ENCODE data around the gene CFAP61.
A peak's percentile ranks its signal among the peaks of the same experiment; 100 is the strongest.

Gene CFAP61

DNA sequence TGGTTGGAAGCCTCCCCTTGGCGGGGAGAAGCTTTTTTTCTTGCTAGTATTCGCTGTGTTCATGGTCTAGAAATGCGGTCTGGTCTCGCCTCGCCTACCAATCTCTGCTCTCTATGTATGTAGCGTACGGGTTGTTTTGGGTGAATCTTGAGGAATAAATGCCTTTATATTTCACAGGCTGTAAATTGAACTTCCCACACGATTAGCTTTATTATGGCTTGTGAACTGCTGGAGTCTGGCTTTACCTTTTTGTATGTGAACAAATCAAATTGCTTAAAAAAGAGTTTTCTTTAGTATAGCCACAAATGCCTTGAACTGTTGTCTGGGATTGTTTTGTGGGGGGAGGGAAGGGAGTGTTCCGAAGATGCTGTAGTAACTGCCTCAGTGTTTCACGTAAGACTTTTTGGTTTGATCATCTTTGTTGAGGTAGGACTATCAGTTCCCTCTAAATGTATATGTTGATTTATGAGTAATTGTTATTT is 317.8 kb downstream of the CFAP61 start:
- Histone ChIP-seq H3K4me1 (ENCODE audit: insufficient read depth, low read length) (peaks cover 31% of the 10 kb centered on the region), H3K4me3 (ENCODE audit: low read length) (peak overlapping the region; percentile 62), H3K27me3 (ENCODE audit: insufficient read depth, low read length) (peaks cover 97% of the 10 kb centered on the region), H3K36me3 (ENCODE audit: insufficient read depth, low read depth, low read length) (no peaks in the 10 kb centered on the region), H3K9me3 (ENCODE audit: insufficient read depth, low read depth, low read length) (no peaks in the 10 kb centered on the region), H3K27ac (ENCODE audit: low read length) (no peak overlapping the region), H3K9ac (ENCODE audit: low read depth, low read length) (no peak overlapping the region; the same call in 1 of the 2 replicates)

DNA sequence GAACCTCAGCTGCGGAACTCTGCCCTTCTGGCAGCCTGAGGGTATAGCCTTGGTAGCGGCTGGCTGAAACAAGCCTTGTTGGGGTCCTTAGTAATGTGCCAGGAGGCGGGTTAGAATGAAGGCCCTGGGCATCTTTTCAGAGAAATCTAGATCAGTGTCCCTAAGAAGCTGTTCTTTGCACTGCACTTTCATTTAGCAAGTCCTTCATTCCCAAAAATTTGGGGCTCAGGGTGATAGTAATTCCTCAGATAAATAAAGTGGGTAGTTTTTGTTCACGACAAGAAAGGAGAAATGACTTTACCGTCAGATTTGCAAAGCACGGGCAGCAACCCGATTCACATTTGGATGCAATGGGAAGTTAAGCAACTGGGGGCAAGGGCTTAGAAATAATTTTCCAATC is 318.8 kb downstream of the CFAP61 start:
- Histone ChIP-seq H3K4me3 (ENCODE audit: low read length) (peak overlapping the region; percentile 29), H3K9ac (ENCODE audit: low read depth, low read length) (no peak overlapping the region), H3K4me1 (ENCODE audit: insufficient read depth, low read length) (peaks cover 23% of the 10 kb centered on the region), H3K36me3 (ENCODE audit: insufficient read depth, low read depth, low read length) (no peaks in the 10 kb centered on the region), H3K9me3 (ENCODE audit: insufficient read depth, low read depth, low read length) (no peaks in the 10 kb centered on the region), H3K27ac (ENCODE audit: low read length) (no peak overlapping the region), H3K27me3 (ENCODE audit: insufficient read depth, low read length) (peaks cover 97% of the 10 kb centered on the region)

DNA sequence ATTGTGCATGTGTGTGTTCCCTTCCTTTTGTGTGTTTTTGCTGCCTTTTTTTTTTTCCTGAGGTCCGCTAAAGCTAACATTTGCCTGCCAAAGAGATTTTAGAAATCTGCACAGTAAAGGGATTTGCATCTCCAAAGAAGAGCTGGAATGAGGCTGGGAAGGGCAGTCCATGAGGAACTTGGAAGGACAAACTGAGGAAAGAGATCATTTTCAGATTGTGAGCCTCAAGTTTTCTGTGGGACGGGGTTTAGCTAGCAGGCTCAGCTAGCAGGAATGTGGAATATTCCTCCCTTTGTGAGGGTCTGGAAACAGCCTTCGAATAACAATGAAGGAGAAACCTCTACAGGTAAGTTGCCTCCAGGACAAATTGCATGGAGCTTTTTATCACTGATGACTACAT is 319.3 kb downstream of the CFAP61 start:
- no peak overlapping the region for H3K9ac ChIP-seq (ENCODE audit: low read depth, low read length)
- no peak overlapping the region for H3K27ac ChIP-seq (ENCODE audit: low read length)

DNA sequence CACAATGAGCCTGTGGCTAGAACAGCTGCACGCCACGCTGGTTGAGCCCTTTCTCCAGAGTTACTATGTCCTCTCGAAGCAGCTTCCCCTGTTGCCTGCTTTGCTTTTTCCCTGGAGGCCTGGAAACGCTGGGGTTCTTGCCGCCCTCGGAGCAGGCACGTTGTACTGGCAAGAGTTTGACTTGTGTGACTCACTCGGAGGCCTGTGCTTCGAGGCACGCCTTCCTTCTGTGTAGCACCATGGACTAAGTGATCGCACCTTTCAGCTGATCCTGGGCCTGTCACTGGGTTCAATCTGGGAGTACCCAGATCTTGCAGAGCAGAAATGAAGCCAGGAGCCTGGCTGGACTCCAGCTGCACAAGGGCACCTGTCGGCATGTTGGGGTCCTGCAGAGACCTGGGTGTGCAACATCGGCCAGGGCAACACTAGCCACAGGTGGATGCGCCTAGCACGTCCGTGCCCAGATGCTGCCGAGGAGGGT is 320.8 kb downstream of the CFAP61 start:
- Histone ChIP-seq H3K9me3 (ENCODE audit: insufficient read depth, low read depth, low read length) (no peaks in the 10 kb centered on the region), H3K4me3 (ENCODE audit: low read length) (no peak overlapping the region), H3K36me3 (ENCODE audit: insufficient read depth, low read depth, low read length) (no peaks in the 10 kb centered on the region), H3K27me3 (ENCODE audit: insufficient read depth, low read length) (peaks cover 80% of the 10 kb centered on the region), H3K4me1 (ENCODE audit: insufficient read depth, low read length) (peaks cover 19% of the 10 kb centered on the region), H3K27ac (ENCODE audit: low read length) (no peak overlapping the region), H3K9ac (ENCODE audit: low read depth, low read length) (no peak overlapping the region)

More for the DNA sequence above, 319.3 kb downstream of the CFAP61 start:
- no peaks in the 10 kb centered on the region for H3K9me3 ChIP-seq (ENCODE audit: insufficient read depth, low read depth, low read length)
- peaks cover 92% of the 10 kb centered on the region for H3K27me3 ChIP-seq (ENCODE audit: insufficient read depth, low read length)
- H3K36me3 ChIP-seq (ENCODE audit: insufficient read depth, low read depth, low read length), result no peaks in the 10 kb centered on the region
- peaks cover 19% of the 10 kb centered on the region for H3K4me1 ChIP-seq (ENCODE audit: insufficient read depth, low read length)
- H3K4me3 ChIP-seq (ENCODE audit: low read length), result peak overlapping the region; percentile 29

DNA sequence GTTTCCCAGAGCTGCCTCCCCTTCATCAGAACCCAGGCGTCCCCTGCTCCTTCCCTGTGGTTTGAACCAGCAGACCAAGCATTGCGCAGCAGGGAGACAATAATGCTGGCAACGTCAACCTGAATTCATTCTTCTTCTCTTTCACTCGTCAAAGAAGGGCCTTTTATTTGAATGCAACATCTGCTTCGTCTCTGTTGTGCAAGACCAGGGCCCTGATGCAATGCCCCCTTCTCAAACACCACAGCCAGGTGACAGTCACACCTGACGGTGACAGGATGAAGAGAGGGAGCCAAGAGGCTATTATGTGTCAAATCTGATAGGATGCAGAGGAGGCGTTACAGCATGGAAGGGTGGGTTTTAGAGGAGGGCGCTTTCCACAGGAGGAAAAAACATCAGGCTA is 323.5 kb downstream of the CFAP61 start:
- peaks cover 16% of the 10 kb centered on the region for H3K4me1 ChIP-seq (ENCODE audit: insufficient read depth, low read length)
- H3K27me3 ChIP-seq (ENCODE audit: insufficient read depth, low read length), result peaks cover 54% of the 10 kb centered on the region
- no peak overlapping the region for H3K9ac ChIP-seq (ENCODE audit: low read depth, low read length)
- H3K4me3 ChIP-seq (ENCODE audit: low read length), result no peak overlapping the region
- no peak overlapping the region for H3K27ac ChIP-seq (ENCODE audit: low read length)
- H3K9me3 ChIP-seq (ENCODE audit: insufficient read depth, low read depth, low read length), result peaks cover 2% of the 10 kb centered on the region
- H3K36me3 ChIP-seq (ENCODE audit: insufficient read depth, low read depth, low read length), result no peaks in the 10 kb centered on the region

DNA sequence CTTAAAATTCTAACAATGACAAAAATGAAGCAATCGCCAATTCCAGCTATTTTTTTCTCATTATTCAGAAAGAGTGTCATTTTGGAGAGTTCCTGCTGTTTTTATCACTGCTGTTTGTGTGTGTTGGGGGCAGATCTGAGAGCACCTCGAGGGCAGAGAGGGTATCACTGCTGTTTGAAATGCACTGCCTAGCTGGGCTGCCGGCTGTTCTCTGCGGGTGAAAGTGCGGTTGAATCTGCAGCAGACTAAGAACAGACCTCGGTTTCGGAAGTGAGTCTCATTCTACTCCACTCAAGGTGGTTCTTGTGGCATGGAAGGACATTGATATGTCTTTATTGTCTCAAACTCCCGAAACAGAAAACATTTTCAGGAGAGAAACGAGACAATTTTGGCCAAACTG is 333.9 kb downstream of the CFAP61 start:
- Histone ChIP-seq H3K4me1 (ENCODE audit: insufficient read depth, low read length) (no peaks in the 10 kb centered on the region), H3K27me3 (ENCODE audit: insufficient read depth, low read length) (no peaks in the 10 kb centered on the region), H3K9me3 (ENCODE audit: insufficient read depth, low read depth, low read length) (peaks cover under 1% of the 10 kb centered on the region; the same call in 1 of the 2 replicates), H3K27ac (ENCODE audit: low read length) (no peak overlapping the region), H3K36me3 (ENCODE audit: insufficient read depth, low read depth, low read length) (no peaks in the 10 kb centered on the region), H3K4me3 (ENCODE audit: low read length) (no peak overlapping the region), H3K9ac (ENCODE audit: low read depth, low read length) (no peak overlapping the region)

DNA sequence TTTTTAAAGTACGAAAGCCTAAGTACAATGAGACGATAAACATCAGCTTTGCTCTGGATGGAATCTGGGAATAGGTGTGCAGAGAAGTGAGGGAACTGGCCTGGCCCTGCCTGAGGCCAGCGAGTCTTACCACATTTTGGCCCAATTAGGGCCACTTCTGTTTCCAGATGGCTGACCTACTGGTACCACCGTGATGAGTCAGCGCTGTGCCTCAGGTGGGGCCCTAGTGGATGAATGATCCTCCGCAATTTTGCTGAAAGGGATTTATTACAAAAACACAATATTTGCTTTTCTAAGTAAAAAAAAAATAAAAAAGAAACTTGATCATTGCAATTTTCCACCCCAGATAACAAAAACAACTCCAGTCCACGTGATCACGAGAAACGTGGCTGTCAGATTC is 338.1 kb downstream of the CFAP61 start:
- Histone ChIP-seq H3K9ac (ENCODE audit: low read depth, low read length) (no peak overlapping the region), H3K4me3 (ENCODE audit: low read length) (no peak overlapping the region), H3K9me3 (ENCODE audit: insufficient read depth, low read depth, low read length) (no peaks in the 10 kb centered on the region), H3K36me3 (ENCODE audit: insufficient read depth, low read depth, low read length) (no peaks in the 10 kb centered on the region), H3K27ac (ENCODE audit: low read length) (no peak overlapping the region), H3K27me3 (ENCODE audit: insufficient read depth, low read length) (no peaks in the 10 kb centered on the region), H3K4me1 (ENCODE audit: insufficient read depth, low read length) (no peaks in the 10 kb centered on the region)

DNA sequence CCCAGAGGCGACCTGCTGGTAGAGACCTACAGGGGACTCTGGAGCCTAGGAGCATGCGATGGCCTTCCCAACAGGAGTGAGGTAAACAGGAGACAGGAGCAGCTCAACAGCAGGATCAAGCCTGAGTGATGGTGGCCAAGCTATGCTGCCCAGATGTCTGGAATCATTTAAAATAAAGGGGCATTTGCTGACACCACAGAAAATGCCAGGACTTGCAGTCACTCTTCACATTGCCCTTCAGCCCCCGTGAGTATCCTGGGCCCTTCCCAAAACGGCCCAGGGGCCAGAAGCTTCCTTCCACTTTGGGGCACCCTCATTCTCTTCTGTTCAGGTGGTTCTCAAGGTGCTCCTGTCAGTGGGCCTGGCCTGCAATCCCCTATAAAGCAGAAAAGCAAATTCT is 338.8 kb downstream of the CFAP61 start:
- Histone ChIP-seq H3K36me3 (ENCODE audit: insufficient read depth, low read depth, low read length) (no peaks in the 10 kb centered on the region), H3K9ac (ENCODE audit: low read depth, low read length) (no peak overlapping the region), H3K9me3 (ENCODE audit: insufficient read depth, low read depth, low read length) (no peaks in the 10 kb centered on the region), H3K4me1 (ENCODE audit: insufficient read depth, low read length) (no peaks in the 10 kb centered on the region; the same call in 1 of the 2 replicates), H3K4me3 (ENCODE audit: low read length) (no peak overlapping the region), H3K27me3 (ENCODE audit: insufficient read depth, low read length) (no peaks in the 10 kb centered on the region), H3K27ac (ENCODE audit: low read length) (no peak overlapping the region)

DNA sequence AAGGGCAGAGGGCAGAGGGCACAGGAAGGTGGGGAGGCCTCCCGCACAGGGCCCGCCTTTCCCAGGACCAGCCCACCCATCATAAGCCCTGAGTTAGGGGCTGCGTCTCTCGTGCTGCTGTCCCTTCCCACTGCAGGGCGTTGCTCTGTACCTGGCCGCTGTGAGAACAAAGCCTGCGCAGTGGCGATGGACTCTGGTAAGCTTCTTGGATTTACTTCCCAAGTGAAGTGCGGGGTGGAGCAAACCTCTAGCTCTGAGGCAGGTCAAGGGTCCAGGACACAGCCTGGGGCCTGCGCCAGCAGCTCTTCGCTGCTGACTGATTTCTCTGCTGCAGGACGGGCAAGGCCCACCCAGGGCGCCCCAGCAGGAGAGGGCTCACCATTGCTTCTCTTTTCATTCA is 339.4 kb downstream of the CFAP61 start:
- Histone ChIP-seq H3K9ac (ENCODE audit: low read depth, low read length) (no peak overlapping the region), H3K9me3 (ENCODE audit: insufficient read depth, low read depth, low read length) (no peaks in the 10 kb centered on the region), H3K27me3 (ENCODE audit: insufficient read depth, low read length) (peaks cover 1% of the 10 kb centered on the region; the same call in 1 of the 2 replicates), H3K27ac (ENCODE audit: low read length) (no peak overlapping the region), H3K4me1 (ENCODE audit: insufficient read depth, low read length) (no peaks in the 10 kb centered on the region; the same call in 1 of the 2 replicates), H3K36me3 (ENCODE audit: insufficient read depth, low read depth, low read length) (no peaks in the 10 kb centered on the region), H3K4me3 (ENCODE audit: low read length) (no peak overlapping the region)

DNA sequence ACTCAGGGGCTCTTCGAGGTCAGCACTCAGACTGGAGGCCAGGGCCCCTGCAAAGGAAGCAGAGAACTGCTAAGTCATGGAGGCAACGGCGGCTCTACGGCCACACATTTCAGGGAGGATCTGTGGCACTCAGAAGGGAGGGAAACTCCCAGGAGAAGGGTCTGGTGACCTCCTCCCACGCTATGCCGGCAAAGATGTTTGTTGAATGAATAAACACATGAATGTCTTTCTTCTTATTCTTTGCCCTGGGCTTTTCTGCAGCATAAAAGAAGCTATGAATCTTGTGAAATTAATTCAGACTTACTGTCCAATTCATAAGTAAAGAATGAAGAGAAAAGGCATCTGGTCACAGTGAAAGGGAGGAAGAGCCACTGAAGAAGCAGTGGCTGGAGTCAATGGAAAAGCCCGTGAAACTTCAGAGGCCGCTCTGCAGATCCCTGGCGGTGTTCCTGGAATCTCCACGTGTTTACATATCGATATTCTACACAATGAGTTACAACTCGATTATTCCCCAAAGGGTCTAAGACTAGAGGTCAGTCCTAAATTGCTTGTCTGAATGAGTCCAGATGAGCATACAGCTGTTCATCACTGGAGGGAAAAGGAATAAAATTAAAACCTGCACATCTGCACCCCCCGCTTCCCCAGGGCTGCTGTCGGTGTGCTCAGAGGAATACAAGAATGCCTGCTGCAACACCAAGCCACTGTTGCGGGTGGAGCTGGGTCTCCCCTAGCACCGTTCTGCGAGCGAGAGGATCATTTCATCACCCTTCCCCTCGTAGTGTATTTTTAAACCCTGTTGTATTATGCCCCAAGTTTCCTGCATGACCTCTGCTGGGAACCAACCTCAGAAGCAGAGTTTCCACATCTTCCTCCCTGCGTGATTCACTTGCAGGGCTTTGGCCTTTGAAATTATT is 341.1 kb downstream of the CFAP61 start:
- peaks cover 9% of the 10 kb centered on the region for H3K27me3 ChIP-seq (ENCODE audit: insufficient read depth, low read length)
- H3K4me1 ChIP-seq (ENCODE audit: insufficient read depth, low read length), result no peaks in the 10 kb centered on the region; the same call in 1 of the 2 replicates
- no peak overlapping the region for H3K27ac ChIP-seq (ENCODE audit: low read length)
- H3K9ac ChIP-seq (ENCODE audit: low read depth, low read length), result no peak overlapping the region
- H3K36me3 ChIP-seq (ENCODE audit: insufficient read depth, low read depth, low read length), result no peaks in the 10 kb centered on the region
- H3K4me3 ChIP-seq (ENCODE audit: low read length), result no peak overlapping the region
- no peaks in the 10 kb centered on the region for H3K9me3 ChIP-seq (ENCODE audit: insufficient read depth, low read depth, low read length)

DNA sequence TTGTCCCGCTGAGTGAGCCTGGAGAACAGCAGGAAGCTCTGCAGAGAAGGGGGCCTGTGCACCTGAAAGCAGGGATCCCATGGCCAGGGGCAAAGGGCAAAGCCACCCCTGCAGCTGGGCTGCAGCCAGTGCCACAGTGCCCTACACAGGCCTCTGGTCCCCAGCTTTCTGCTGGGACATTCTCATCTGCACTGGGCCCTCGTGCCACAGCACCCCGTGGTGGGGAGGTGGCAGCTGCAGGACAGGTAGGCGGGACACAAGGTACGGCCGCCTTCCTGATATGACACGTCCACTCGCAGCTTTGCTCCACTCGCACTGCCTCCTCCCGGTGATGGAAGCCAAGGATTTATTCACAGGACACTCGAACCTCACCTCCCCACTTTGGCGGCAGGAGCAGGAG is 342.8 kb downstream of the CFAP61 start:
- H3K9me3 ChIP-seq (ENCODE audit: insufficient read depth, low read depth, low read length), result no peaks in the 10 kb centered on the region
- H3K27me3 ChIP-seq (ENCODE audit: insufficient read depth, low read length), result peaks cover 9% of the 10 kb centered on the region
- H3K4me1 ChIP-seq (ENCODE audit: insufficient read depth, low read length), result no peaks in the 10 kb centered on the region; the same call in 1 of the 2 replicates
- H3K4me3 ChIP-seq (ENCODE audit: low read length), result no peak overlapping the region
- no peak overlapping the region for H3K27ac ChIP-seq (ENCODE audit: low read length)
- no peaks in the 10 kb centered on the region for H3K36me3 ChIP-seq (ENCODE audit: insufficient read depth, low read depth, low read length)
- no peak overlapping the region for H3K9ac ChIP-seq (ENCODE audit: low read depth, low read length)
